ENCODE data around the gene FZD1. TPM values are rescaled to one million over a fixed set of nuclear protein-coding genes. Genes with fewer than 3 reads are reported as not detected.

Gene FZD1
- total and polyA plus RNA-seq, 10 of the 15 experiments (the other 5 are each of a cell fraction or from before 2014, with no cell fraction given): 0.07 to 0.56 (median 0.18) TPM

DNA sequence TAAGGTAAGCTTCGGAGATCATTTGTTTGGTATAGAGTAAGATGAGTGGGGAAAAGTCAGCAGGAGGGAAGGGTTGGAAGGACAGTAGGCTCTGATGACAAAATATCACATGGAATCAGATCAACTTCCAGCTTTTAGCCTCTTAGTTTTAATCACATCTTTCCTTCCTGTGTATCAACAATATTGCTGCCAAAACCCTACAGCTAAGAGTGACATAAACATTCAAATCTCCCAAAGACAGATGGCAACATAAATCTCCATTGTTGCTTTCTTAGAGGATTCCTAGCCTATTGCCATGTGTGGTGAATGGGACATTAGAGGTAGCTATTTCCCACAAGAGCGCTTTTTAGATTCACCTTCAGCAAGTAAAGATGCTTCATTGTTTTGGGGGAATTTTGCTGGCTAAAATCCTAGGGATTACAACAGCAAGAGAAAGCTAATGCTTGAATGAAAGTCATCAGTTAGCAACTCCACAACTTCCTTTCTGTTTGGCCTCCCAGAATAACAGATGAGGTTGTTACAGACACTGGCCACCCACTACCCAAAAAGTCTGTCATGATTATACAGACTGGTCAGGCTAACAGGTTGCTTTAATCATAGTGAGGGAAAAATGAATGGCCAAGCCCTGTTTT is 35.2 kb upstream of the FZD1 start:
- Histone ChIP-seq H4K20me1 (ENCODE audit: control insufficient read depth, insufficient read depth) (no peaks in the 10 kb centered on the region), H3K9me3 (replicated peaks; ENCODE audit: control insufficient read depth, insufficient read depth, low read length) (no peaks in the 10 kb centered on the region), H3K27me3 (replicated peaks in 1 of 2; ENCODE audit: control insufficient read depth in 2 of 2, insufficient read depth in 2 of 2, low read length in 1 of 2) (no peaks in the 10 kb centered on the region), H3K27ac (ENCODE audit: control insufficient read depth, insufficient read depth) (no peak overlapping the region), H3K4me2 (ENCODE audit: control insufficient read depth, insufficient read depth) (no peak overlapping the region), H3K36me3 (ENCODE audit: control insufficient read depth in 2 of 2, insufficient read depth in 2 of 2, low read length in 1 of 2) (no peaks in the 10 kb centered on the region), H3K9ac (ENCODE audit: control insufficient read depth, insufficient read depth, low read length) (no peak overlapping the region), H2AFZ (ENCODE audit: control insufficient read depth, low read depth, low read length) (no peak overlapping the region), H3K4me3 (no peak overlapping the region), H3K79me2 (ENCODE audit: control insufficient read depth, insufficient read depth, low read length) (no peaks in the 10 kb centered on the region), H3K4me1 (ENCODE audit: control insufficient read depth, insufficient read depth, low read length) (no peaks in the 10 kb centered on the region)
- ATAC-seq (no peak), DNase-seq (ENCODE audit: low read depth, low spot score) (no peak), FAIRE-seq (no peak)
- BruUV-seq (replicated peaks): no TSS peak
- in situ Hi-C loops (cut with MboI): no loop called here
- intact Hi-C loops (cut with micrococcal nuclease; ENCODE audit: unreplicated experiment): no loop called here
- ChIA-PET RAD21 (ENCODE audit: unreplicated experiment) (no interaction called here), POLR2A (no interaction called here), SMC1A (ENCODE audit: uncharacterized antibody, unreplicated experiment) (interaction anchor here (0.9 to 1.4 kb wide), 3 partner anchors 11 to 139 kb away, joined by 3 to 5 read pairs (median 4); no protein-coding TSS in a partner anchor), CTCF (interaction anchor here (0.6 to 1.0 kb wide), 2 partner anchors 13 to 581 kb away, joined by 3 read pairs; no protein-coding TSS in a partner anchor)
- TF ChIP-seq RBBP5 (conservative IDR thresholded peaks at IDR 0.05) (no peak), ATF3 (IDR thresholded peaks at IDR 0.05; ENCODE audit: borderline replicate concordance, extremely low read depth, low read depth, low read length) (no peak), LARP7 (IDR thresholded peaks at IDR 0.05) (no peak), ZNF207 (IDR thresholded peaks at IDR 0.05; ENCODE audit: borderline replicate concordance) (no peak), NFYB (IDR thresholded peaks at IDR 0.05; ENCODE audit: insufficient read depth, low read depth, low read length) (no peak), NFYA (IDR thresholded peaks at IDR 0.05; ENCODE audit: borderline replicate concordance, low read depth, low read length) (no peak)
- TF ChIP-seq, protein P1, sequence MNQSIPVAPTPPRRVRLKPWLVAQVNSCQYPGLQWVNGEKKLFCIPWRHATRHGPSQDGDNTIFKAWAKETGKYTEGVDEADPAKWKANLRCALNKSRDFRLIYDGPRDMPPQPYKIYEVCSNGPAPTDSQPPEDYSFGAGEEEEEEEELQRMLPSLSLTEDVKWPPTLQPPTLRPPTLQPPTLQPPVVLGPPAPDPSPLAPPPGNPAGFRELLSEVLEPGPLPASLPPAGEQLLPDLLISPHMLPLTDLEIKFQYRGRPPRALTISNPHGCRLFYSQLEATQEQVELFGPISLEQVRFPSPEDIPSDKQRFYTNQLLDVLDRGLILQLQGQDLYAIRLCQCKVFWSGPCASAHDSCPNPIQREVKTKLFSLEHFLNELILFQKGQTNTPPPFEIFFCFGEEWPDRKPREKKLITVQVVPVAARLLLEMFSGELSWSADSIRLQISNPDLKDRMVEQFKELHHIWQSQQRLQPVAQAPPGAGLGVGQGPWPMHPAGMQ (IDR thresholded peaks at IDR 0.05; ENCODE audit: borderline replicate concordance): no peak
- WGBS (ENCODE audit: insufficient coverage, insufficient replicate concordance, low lambda C conversion rate, missing lambda C conversion rate): 45% methylated on average over 2 of the region's 2 CpGs
